Measurements from ENCODE around the gene RNF207. TPM values are rescaled to one million over a fixed set of nuclear protein-coding genes. Genes with fewer than 3 reads are reported as not detected.

Gene RNF207
- total and polyA plus RNA-seq, 2 of the 4 experiments (the other 2 are of a cell fraction), result 2.7 to 17.2 TPM

DNA sequence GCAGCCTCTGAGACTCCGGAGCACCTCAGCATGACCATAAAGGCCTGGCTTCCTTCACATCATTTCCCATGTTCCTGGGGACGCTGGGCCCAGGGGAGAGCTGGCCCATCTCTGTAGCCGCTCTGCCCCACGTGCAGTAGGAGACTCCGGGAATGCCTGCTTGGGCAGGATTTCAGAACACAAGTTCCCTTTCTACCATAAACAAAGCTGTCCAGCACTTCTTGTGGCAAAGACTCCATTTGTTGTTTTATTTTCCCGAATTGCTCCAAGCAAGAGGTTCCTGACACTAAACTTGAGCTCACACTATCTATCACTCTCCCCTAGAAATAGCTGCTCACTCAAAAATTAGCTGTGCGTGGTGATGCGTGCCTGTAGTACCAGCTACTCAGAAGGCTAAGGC is 47.7 kb upstream of the RNF207 start:
- WGBS, 2 experiments (ENCODE audit: extremely low coverage in 2 of 2, insufficient read length in 1 of 2), result 80% methylated on average over 1 of the region's 8 CpGs; no CpG with 5 or more reads in 1 of the 2 experiments
- H3K27me3 ChIP-seq (ENCODE audit: control insufficient read depth, insufficient read depth, low read length), result peaks cover 10% of the 10 kb centered on the region; the same call in 1 of the 2 replicates
- no peak overlapping the region for H4K5ac ChIP-seq (ENCODE audit: low read depth, low read length)
- H2AFZ ChIP-seq (replicated peaks; ENCODE audit: low read length, poor library complexity), result peak overlapping the region; percentile 43
- H2BK20ac ChIP-seq (ENCODE audit: low read depth, low read length), result no peak overlapping the region
- no peak overlapping the region for H2BK5ac ChIP-seq (ENCODE audit: low read depth, low read length, poor library complexity, severe bottlenecking)
- H2BK15ac ChIP-seq (ENCODE audit: low read depth, low read length), result no peak overlapping the region
- no peaks in the 10 kb centered on the region for H3K4me1 ChIP-seq (ENCODE audit: control insufficient read depth, insufficient read depth, low read length)
- H3K23ac ChIP-seq (ENCODE audit: low read depth, low read length), result no peak overlapping the region
- no peaks in the 10 kb centered on the region for H3K9me3 ChIP-seq (ENCODE audit: control insufficient read depth, insufficient read depth, low read length)
- no peak overlapping the region for H3K18ac ChIP-seq (ENCODE audit: low read depth, low read length)
- CTCF ChIA-PET, result no interaction called here
- no peak overlapping the region for H4K91ac ChIP-seq (ENCODE audit: insufficient read depth, low read depth, low read length)
- intact Hi-C loops (cut with micrococcal nuclease) (no loop called here), in situ Hi-C loops (cut with MboI; ENCODE audit: low sequenced_read_pairs) (no loop called here), dilution Hi-C loops (cut with HindIII; ENCODE audit: low sequenced_read_pairs, unreplicated experiment) (no loop called here)
- no peak overlapping the region for H2BK120ac ChIP-seq (ENCODE audit: low read depth, low read length)
- no peak overlapping the region for H3K4me2 ChIP-seq (ENCODE audit: low read depth, low read length)
- ATAC-seq (ENCODE audit: low read depth), result no peak
- H3K56ac ChIP-seq (ENCODE audit: extremely low read depth, insufficient read depth, low read length), result no peak overlapping the region
- H3K4ac ChIP-seq (ENCODE audit: low read depth, low read length), result no peak overlapping the region
- H3K36me3 ChIP-seq (ENCODE audit: control insufficient read depth, insufficient read depth, low read length), result no peaks in the 10 kb centered on the region
- no peak for DNase-seq
- H3K9ac ChIP-seq (ENCODE audit: low read depth, low read length), result no peak overlapping the region
- peak overlapping the region; percentile 16 for H2AK9ac ChIP-seq (replicated peaks; ENCODE audit: low read depth, low read length, poor library complexity)
- BruUV-seq (replicated peaks), result no TSS peak
- no peaks in the 10 kb centered on the region for H3K79me1 ChIP-seq (ENCODE audit: low read depth in 1 of 2, low read length in 2 of 2)
- TF ChIP-seq MAFK (IDR thresholded peaks at IDR 0.05; ENCODE audit: low read depth, low read length) (no peak), POLR2A (IDR thresholded peaks at IDR 0.05; ENCODE audit: low read depth, low read length) (no peak), BHLHE40 (IDR thresholded peaks at IDR 0.05; ENCODE audit: low read depth, low read length) (no peak), MAZ (IDR thresholded peaks at IDR 0.05; ENCODE audit: borderline replicate concordance, low read depth, low read length) (no peak), MXI1 (IDR thresholded peaks at IDR 0.05; ENCODE audit: borderline replicate concordance, low read depth, low read length) (no peak), CEBPB (IDR thresholded peaks at IDR 0.05; ENCODE audit: low read depth, low read length) (no peak), FOS (IDR thresholded peaks at IDR 0.05; ENCODE audit: low read depth, low read length) (no peak), RCOR1 (IDR thresholded peaks at IDR 0.05; ENCODE audit: insufficient replicate concordance, low read length) (no peak)
- TF ChIP-seq, protein P1, sequence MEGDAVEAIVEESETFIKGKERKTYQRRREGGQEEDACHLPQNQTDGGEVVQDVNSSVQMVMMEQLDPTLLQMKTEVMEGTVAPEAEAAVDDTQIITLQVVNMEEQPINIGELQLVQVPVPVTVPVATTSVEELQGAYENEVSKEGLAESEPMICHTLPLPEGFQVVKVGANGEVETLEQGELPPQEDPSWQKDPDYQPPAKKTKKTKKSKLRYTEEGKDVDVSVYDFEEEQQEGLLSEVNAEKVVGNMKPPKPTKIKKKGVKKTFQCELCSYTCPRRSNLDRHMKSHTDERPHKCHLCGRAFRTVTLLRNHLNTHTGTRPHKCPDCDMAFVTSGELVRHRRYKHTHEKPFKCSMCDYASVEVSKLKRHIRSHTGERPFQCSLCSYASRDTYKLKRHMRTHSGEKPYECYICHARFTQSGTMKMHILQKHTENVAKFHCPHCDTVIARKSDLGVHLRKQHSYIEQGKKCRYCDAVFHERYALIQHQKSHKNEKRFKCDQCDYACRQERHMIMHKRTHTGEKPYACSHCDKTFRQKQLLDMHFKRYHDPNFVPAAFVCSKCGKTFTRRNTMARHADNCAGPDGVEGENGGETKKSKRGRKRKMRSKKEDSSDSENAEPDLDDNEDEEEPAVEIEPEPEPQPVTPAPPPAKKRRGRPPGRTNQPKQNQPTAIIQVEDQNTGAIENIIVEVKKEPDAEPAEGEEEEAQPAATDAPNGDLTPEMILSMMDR (conservative IDR thresholded peaks at IDR 0.05; ENCODE audit: low read depth, low read length), result no peak
- TF ChIP-seq, protein P2, sequence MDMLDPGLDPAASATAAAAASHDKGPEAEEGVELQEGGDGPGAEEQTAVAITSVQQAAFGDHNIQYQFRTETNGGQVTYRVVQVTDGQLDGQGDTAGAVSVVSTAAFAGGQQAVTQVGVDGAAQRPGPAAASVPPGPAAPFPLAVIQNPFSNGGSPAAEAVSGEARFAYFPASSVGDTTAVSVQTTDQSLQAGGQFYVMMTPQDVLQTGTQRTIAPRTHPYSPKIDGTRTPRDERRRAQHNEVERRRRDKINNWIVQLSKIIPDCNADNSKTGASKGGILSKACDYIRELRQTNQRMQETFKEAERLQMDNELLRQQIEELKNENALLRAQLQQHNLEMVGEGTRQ (IDR thresholded peaks at IDR 0.05; ENCODE audit: low read depth, low read length), result no peak
- TF ChIP-seq, protein P3, sequence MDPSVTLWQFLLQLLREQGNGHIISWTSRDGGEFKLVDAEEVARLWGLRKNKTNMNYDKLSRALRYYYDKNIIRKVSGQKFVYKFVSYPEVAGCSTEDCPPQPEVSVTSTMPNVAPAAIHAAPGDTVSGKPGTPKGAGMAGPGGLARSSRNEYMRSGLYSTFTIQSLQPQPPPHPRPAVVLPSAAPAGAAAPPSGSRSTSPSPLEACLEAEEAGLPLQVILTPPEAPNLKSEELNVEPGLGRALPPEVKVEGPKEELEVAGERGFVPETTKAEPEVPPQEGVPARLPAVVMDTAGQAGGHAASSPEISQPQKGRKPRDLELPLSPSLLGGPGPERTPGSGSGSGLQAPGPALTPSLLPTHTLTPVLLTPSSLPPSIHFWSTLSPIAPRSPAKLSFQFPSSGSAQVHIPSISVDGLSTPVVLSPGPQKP (IDR thresholded peaks at IDR 0.05; ENCODE audit: borderline replicate concordance, low read depth, low read length), result no peak
- no peak overlapping the region for H3K27ac ChIP-seq (ENCODE audit: insufficient read depth, low read length)
- H4K20me1 ChIP-seq (ENCODE audit: insufficient read depth, low read length), result peaks cover 3% of the 10 kb centered on the region; the same call in 1 of the 2 replicates
- POLR2A ChIA-PET (ENCODE audit: unreplicated experiment), result no interaction called here
- no peak overlapping the region for H4K8ac ChIP-seq (ENCODE audit: low read depth in 2 of 2, low read length in 2 of 2)
- H3K9me1 ChIP-seq (ENCODE audit: insufficient read depth, low read length), result no peaks in the 10 kb centered on the region
- no peak overlapping the region for H3K14ac ChIP-seq (replicated peaks; ENCODE audit: low read depth, low read length)
- no peak overlapping the region for H3K4me3 ChIP-seq (ENCODE audit: insufficient read depth, low read depth, low read length)
- no peak overlapping the region for H2AK5ac ChIP-seq (ENCODE audit: low read depth, low read length)
